Stimulated activated CD4-positive, alpha-beta T cell treated with anti-CD3 and anti-CD28 coated beads, Interleukin-4, amount 100 ng/mL, for 48 hours (primary cell): Measurements from ENCODE around the gene ADCY3.
A peak's percentile ranks its signal among the peaks of the same experiment; 100 is the strongest.

ENCODE experiments used
- DNase-seq, 2 donors: peaks; one replicate each; pipeline ENCODE4 v3.0.0-alpha.2; 2020; ENCODE audit warnings: low read depth in 2 of 2

ADCY3 gene

DNA sequence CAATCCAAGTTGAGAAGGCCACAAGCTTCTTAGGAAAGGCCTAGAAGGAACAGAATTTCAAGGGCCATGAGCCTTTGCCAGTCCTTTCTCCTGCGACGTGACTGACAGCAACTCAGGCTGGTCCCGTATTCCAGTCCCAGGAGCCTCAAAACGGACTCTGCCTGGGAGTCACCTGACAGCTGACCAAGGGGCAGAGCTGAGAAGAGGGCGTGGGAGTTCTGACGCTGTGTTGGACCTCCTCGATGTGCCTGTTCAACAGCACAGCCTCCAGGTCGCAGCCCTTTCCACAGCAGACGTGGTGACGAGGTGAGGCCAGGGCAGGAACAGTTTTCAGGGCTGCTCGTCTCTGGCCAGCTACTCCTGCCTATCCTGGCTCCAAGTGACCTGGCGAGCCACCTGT, 89.3 kb downstream of the ADCY3 start:
- no peak for DNase-seq

DNA sequence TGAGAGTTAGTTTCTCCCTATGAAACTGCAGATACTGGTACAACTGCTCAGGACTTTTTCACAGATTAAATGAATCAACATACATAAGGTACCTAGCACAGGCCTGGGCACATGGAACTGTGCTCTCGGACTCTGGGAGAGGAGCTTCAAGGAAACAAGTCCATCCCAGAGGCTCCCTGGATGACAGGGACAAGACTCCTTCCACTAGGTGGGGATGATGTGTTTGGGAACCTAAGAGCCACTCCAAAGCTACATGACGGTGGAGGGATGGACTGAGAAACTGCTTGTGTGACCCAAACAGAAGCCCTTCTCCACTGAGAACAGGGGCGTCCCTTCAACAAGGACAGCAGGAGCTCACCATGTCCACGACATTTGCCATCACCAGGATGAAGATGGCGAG, 89.7 kb downstream of the ADCY3 start:
- DNase-seq, result no peak

DNA sequence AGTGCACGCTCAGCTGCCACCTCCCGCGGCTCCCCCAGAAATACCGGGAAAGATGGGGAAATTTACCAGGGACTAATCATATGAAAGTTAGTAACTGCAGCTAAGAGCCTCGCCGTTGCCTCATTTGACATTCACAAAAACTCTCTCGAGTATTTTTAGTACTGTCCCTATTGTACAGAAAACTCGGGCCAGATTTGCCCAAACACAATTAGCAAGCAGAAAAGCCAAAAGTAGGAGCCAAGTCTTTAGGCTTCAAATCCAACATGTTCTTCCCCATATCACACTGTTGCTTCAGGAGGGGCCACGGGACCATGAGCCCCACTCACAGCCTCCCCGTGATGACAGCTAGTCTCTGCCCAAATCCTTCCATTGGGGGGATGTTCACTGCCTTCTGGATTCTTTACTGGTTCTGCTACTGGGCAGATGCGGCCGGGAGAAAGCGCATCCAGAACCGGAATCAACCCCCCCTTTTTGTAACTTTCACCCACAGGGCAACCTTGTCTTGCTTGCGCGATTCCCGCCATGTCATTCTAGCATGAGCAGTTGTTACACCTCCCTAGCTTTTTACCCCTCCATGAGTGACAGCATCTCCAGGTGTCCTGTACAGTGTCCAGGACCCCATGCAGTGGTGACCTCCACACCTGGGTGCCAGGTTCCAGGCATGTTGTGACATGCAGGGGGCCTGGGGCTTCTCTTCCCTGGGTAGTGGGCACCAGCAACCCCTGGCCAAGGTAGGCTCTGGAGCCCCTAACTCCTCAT, 91.6 kb downstream of the ADCY3 start:
- no peak for DNase-seq

GRCh38 chr2:24827321-24828237, 92.5 kb downstream of the ADCY3 start:
- peak; percentile 54 to 56 for DNase-seq

DNA sequence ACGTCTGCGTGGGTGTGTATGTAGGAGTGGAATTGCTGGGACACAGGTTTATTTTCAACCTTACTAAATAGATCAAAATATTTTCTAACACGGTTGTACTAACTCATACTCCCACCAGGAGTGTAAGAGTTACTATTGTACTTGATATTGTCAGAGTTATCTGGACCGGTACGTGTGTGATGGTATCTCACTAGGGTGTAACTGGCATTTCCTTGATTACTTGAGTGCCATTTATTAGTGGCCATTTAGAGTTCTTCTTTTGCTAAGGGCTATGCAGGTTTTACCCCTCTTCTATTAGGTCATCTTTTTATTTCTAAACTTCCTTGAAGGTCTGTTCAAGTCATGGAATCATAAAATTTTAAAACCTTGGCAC, 93.3 kb downstream of the ADCY3 start:
- no peak for DNase-seq

DNA sequence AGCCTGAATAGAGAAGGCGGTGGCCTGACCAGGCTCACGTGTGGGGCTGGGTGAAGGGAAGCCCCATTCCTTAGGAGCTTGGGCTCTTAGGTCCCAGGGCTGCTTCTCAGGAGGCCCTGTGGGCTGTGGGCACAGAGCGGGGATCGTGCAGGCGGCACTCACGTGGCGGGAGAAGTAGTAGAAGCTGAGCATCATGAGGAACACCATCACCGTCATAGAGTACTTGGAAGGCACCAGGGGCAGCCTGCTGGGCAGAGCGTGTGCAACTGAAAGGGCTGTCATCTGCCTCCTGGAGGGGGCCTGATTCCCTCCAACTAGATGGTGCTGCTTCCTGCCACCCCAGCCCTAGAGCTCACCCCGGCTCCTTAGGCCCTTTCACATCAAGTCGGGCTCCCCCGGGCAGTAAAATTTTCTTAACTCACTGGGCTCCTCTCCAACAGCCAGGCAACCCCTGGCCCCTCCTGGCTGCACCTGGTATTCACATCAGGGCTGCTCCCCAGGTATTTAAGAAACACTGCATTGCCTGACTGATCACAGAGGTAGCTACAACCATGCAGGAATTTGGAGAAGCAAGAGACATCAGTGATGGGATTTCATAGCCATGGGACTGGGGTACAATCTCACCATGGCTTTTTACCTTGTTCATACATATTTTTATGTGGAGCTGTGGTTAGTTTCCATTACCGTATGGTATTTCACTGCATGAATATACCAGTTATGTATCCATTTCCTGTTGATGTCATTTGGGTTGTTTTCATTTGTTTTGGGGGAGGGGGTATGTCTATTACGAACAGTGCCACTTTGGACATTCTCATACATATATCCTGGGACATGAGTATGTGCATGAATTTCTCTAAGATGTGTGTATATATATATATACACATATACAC, 93.9 kb downstream of the ADCY3 start:
- no peak for DNase-seq

DNA sequence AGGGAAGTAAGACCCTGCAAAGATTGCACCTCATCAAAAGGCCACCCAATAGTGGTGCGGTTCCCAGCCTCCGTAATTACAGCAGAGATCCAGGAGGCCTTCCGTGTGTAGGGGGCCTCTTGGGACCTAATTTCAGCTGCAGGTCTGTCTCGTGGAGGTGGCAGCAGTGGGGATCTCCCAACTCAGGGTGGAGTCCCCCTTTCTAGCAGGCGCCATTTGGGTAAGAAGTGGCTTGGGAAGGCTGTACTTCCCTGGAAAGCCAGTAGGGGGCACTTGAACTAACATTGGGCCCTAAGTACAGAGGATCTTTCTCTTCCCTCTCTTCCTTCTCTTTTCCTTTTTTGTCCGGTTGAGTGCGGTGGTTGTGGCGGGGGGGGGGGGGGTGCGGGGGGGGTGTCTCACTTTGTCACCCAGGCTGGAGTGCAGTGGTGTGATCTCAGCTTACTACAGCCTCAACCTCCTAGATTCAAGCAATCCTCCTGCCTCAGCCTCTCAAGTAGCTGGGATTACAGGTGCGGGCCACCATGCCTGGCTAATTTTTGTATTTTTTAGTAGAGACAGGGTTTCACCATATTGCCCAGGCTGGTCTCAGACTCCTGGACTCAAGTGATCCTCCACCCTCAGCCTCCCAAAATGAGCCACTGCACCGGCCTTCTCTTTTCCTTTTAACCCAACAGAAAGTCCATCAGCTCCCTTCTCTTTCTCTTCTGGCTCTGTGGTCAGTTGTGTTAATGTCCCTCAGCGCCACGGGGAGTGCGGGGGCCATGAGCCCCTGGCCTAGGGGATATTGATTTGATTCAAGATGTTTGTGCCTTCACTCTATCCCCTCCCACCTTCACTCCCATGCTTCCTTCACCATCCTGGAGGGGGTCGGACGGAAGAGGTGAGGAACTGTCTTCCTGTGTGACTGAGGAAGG, 94.8 kb downstream of the ADCY3 start:
- peak; percentile 16 to 47 for DNase-seq

DNA sequence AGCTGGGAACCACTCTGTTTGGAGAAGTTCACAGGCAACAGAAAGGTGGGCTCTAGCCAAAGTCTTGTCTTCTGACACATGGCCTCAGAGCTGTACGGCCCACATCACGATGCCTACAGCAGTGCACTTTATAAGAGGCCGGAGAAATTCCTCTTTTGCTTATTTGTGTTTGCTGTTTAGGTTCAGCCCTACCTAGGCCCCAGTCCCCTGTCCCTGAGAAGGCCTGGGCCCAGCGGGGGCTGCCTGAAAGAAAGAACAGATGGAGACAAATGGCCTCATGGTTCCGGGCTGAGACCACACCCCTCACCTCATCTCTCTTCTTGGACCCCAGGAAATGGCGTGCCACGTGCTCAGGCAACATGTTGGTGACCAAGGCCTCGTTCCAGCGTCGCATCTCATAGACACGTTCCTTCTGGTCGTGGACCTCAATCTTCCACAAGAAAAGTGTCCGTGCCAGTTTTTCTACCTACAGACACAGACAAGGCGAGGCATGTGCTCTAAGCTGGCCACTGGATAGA, 95.9 kb downstream of the ADCY3 start:
- no peak for DNase-seq

- DNase-seq, result no peak
These were observed 97.9 kb downstream of the ADCY3 start for GRCh38 chr2:24822049-24822706.

- DNase-seq, result no peak
These were observed 98.6 kb downstream of the ADCY3 start for GRCh38 chr2:24821433-24821891.

GRCh38 chr2:24820598-24821432, 99.2 kb downstream of the ADCY3 start:
- DNase-seq, result no peak

DNA sequence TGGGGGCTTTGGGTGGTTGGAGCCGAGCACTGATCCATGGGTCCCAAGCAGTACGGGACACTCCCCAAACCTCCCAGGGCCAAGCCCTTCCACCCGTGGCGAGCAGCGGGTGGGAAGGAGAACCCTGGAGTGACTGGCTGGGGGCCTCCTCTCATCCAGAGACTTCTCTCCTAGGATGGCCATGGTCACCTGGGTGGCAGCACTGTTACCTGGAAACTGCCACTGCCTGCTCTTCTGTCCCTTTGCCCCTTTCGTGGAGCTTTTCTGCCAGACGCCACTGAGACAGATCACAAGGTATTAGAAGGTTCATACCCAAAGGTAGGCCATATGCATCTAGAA, 99.9 kb downstream of the ADCY3 start:
- DNase-seq, result no peak

- no peak for DNase-seq
These were observed 100.4 kb downstream of the ADCY3 start for GRCh38 chr2:24819442-24820174.

GRCh38 chr2:24818721-24819167, 101.3 kb downstream of the ADCY3 start:
- DNase-seq, result no peak

- no peak for DNase-seq
These were observed 103.2 kb downstream of the ADCY3 start for GRCh38 chr2:24816884-24817283.

DNA sequence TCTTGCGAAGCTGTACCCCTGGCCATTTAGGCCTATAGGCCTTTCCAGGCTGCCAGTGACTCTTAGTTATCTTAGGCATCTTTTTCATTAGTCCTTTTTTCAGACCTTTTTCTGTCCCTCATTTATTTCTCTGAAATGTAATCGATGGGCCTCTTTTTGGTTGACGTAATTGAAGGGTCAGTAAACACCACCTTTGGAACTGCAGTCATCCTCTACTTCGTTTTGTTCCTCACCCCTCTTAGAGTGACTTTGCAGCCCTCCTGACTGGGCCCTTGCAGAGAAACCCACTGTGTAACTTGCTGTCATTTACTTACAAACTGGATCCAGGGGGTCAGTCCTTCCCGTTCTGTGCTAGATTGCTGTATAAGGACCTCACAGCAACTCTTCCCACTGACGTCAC, 103.6 kb downstream of the ADCY3 start:
- no peak for DNase-seq

GRCh38 chr2:24815171-24815570, 104.9 kb downstream of the ADCY3 start:
- no peak for DNase-seq

- no peak for DNase-seq
These were observed 105.5 kb downstream of the ADCY3 start for GRCh38 chr2:24814516-24814915.
